K562 (cell line): ENCODE results near the gene ABHD16A. TPM values are rescaled to one million over a fixed set of nuclear protein-coding genes. Genes with fewer than 3 reads are reported as not detected.
A peak's percentile ranks its signal among the peaks of the same experiment; 100 is the strongest.

Experiments
- ARNT ChIP-seq, 2 experiments: fragments of 450-650 bp; IDR thresholded peaks; 2 replicates each; pipeline ENCODE4 v1.6.1; 2016; ENCODE audit warnings: mild to moderate bottlenecking in 1 of 2
- BCL6 ChIP-seq: fragments of 250-450 bp; sonication (Bioruptor Pico); IDR thresholded peaks from 2 replicates; pipeline ENCODE4 v1.4.0; 2020
- BCOR ChIP-seq: fragments of 450-650 bp; IDR thresholded peaks from 2 replicates; pipeline ENCODE4 v1.6.1; 2016
- CEBPB ChIP-seq: fragments of 450-650 bp; IDR thresholded peaks from 2 replicates; pipeline ENCODE4 v1.6.1; 2016; ENCODE audit warnings: missing genetic modification characterization, missing compliant biosample characterization
- EWSR1 ChIP-seq: fragments of 450-650 bp; IDR thresholded peaks from 2 replicates; pipeline ENCODE4 v1.6.1; 2018; ENCODE audit warnings: borderline replicate concordance, mild to moderate bottlenecking, low read depth, moderate library complexity; ENCODE audit not compliant: partially characterized antibody
- FIP1L1 ChIP-seq: fragments of 200-400 bp; formaldehyde crosslinking; IDR thresholded peaks from 2 replicates; pipeline ENCODE4 v1.6.1; 2018; ENCODE audit warnings: mild to moderate bottlenecking, low read depth, low read length; ENCODE audit not compliant: poor library complexity, severe bottlenecking
- HDAC1 ChIP-seq, 2 experiments: fragments of 450-650 bp; IDR thresholded peaks; 2 replicates each; pipeline ENCODE4 v1.6.1; 2016 to 2017; ENCODE audit warnings: inconsistent platforms in 1 of 2, mild to moderate bottlenecking in 1 of 2, moderate library complexity in 1 of 2
- HOMEZ ChIP-seq: fragments of 250-450 bp; sonication (Bioruptor Pico); IDR thresholded peaks from 2 replicates; pipeline ENCODE4 v1.4.0; 2020; ENCODE audit warnings: mild to moderate bottlenecking, moderate library complexity
- ID3 ChIP-seq, 2 experiments: fragments of 250-450 bp in 1 of 2; fragments of 450-650 bp in 1 of 2; sonication (Bioruptor Pico) in 1 of 2; IDR thresholded peaks; 2 replicates each; pipeline versions ENCODE4 v1.6.1 to v1.8.0; 2016 to 2021; ENCODE audit warnings: mild to moderate bottlenecking in 2 of 2, moderate library complexity in 2 of 2, missing compliant biosample characterization in 1 of 2, missing genetic modification characterization in 1 of 2
- MEIS2 ChIP-seq: fragments of 450-650 bp; IDR thresholded peaks from 2 replicates; pipeline ENCODE4 v1.6.1; 2014; ENCODE audit warnings: mild to moderate bottlenecking; ENCODE audit not compliant: partially characterized antibody
- MYNN ChIP-seq, 2 experiments: sonication (generic); formaldehyde crosslinking in 1 of 2; IDR thresholded peaks; 2 replicates each; pipeline versions ENCODE4 v1.5.0 to v1.6.1; 2016 to 2020; ENCODE audit warnings: antibody characterized with exemption in 1 of 2, missing genetic modification reagents in 1 of 2
- NEUROD1 ChIP-seq: fragments of 150-350 bp; IDR thresholded peaks from 2 replicates; pipeline ENCODE4 v1.6.1; 2014; ENCODE audit warnings: borderline replicate concordance, low read length, low read depth; ENCODE audit not compliant: partially characterized antibody
- NKRF ChIP-seq: fragments of 450-650 bp; IDR thresholded peaks from 2 replicates; pipeline ENCODE4 v1.6.1; 2016; ENCODE audit warnings: borderline replicate concordance
- PKNOX1 ChIP-seq: fragments of 450-650 bp; IDR thresholded peaks from 2 replicates; pipeline ENCODE4 v1.6.1; 2016
- RBM22 ChIP-seq: fragments of 200-400 bp; formaldehyde crosslinking; IDR thresholded peaks from 2 replicates; pipeline ENCODE4 v1.6.1; 2018; ENCODE audit warnings: low read length, low read depth; ENCODE audit not compliant: poor library complexity, severe bottlenecking
- STAT5B ChIP-seq: fragments of 250-450 bp; sonication (Bioruptor Pico); IDR thresholded peaks from 2 replicates; pipeline ENCODE4 v1.8.0; 2021; ENCODE audit warnings: mild to moderate bottlenecking, inconsistent platforms
- TCF15 ChIP-seq: fragments of 250-450 bp; sonication (Bioruptor Pico); IDR thresholded peaks from 2 replicates; pipeline ENCODE4 v1.8.0; 2022; ENCODE audit warnings: moderate library complexity, mild to moderate bottlenecking, inconsistent platforms
- TCF3 ChIP-seq: sonication (generic); formaldehyde crosslinking; IDR thresholded peaks from 2 replicates; pipeline ENCODE4 v1.4.0; 2020; ENCODE audit warnings: mild to moderate bottlenecking, missing genetic modification reagents
- THRAP3 ChIP-seq: fragments of 450-650 bp; IDR thresholded peaks from 2 replicates; pipeline ENCODE4 v1.6.1; 2016; ENCODE audit warnings: mild to moderate bottlenecking, inconsistent platforms, borderline replicate concordance
- ZFX ChIP-seq: sonication (generic); formaldehyde crosslinking; IDR thresholded peaks from 2 replicates; pipeline ENCODE4 v1.8.0; 2022; ENCODE audit warnings: mild to moderate bottlenecking, missing genetic modification reagents, moderate library complexity
- ZNF311 ChIP-seq: fragments of 250-450 bp; sonication (Bioruptor Pico); IDR thresholded peaks from 2 replicates; pipeline ENCODE4 v1.4.0; 2020; ENCODE audit warnings: mild to moderate bottlenecking, moderate library complexity
- ZNF354B ChIP-seq: fragments of 250-450 bp; sonication (Bioruptor Pico); IDR thresholded peaks from 2 replicates; pipeline ENCODE4 v1.4.0; 2020
- polyA plus RNA-seq, 8 experiments: library from polyadenylated mRNA; depleted of rRNA in 4 of 8; stranded (reverse) in 5 of 8; unstranded in 3 of 8; fragments of >200 nt; fragmentation: Nextera tagmentation in 2 of 8; fragmentation: Illumina TruSeq in 1 of 8; extraction: Ambion mirVana in 2 of 8; extraction: Trizol in 1 of 8; gene quantifications; 2 replicates each; pipeline versions ENCODE4 v1.2.1 to v1.2.3, GENCODE V29; 2011 to 2014; ENCODE audit warnings: inconsistent platforms in 1 of 8, missing spikeins in 1 of 8
- total RNA-seq, 7 experiments: library from RNA; depleted of rRNA in 6 of 7; stranded (reverse); fragments of >200 nt in 6 of 7; fragmentation: Illumina TruSeq in 2 of 7; extraction: Trizol in 2 of 7; gene quantifications; 2 replicates each; pipeline versions ENCODE4 v1.2.1 to v1.2.3, GENCODE V29; 2011 to 2021; ENCODE audit warnings: low replicate concordance in 1 of 7

Gene ABHD16A
- total and polyA plus RNA-seq, 9 of the 15 experiments (the other 6 are each of a cell fraction or from before 2014, with no cell fraction given): 25.8 to 120 (median 81.6) TPM

GRCh38 chr6:31663961-31664789 is 38.9 kb downstream of the ABHD16A start (continued):
- TF ChIP-seq NEUROD1: peak; percentile 90
- no peak for TF ChIP-seq FIP1L1
- no peak; the same call in 1 of the 2 replicates for TF ChIP-seq BCL6 (CRISPR knock-in tag)
- 0 out of 2 replicates have a peak, but pooled peaks have one; percentile 16 for TF ChIP-seq PKNOX1
- TF ChIP-seq EWSR1: no peak
- TF ChIP-seq TCF3 (CRISPR knock-in tag): no peak; the same call in 1 of the 2 replicates
- no peak for TF ChIP-seq ZFX (CRISPR knock-in tag)
- 0 out of 2 replicates have a peak, but pooled peaks have one; percentile 70 for TF ChIP-seq TCF15 (CRISPR knock-in tag)
- peak; percentile 38 for TF ChIP-seq NKRF
- peak; percentile 29 to 66; a peak in 1 of 4 replicates for TF ChIP-seq ARNT (IDR thresholded peaks at IDR 0.05)
- no peak for TF ChIP-seq CEBPB
- TF ChIP-seq HDAC1 (IDR thresholded peaks at IDR 0.05): peak in 1 of 2 experiments; percentile 85; a peak in 2 of 4 replicates
- TF ChIP-seq HOMEZ (CRISPR knock-in tag): no peak
- no peak; the same call in 1 of the 2 replicates for TF ChIP-seq ZNF311 (CRISPR knock-in tag)
- TF ChIP-seq THRAP3: no peak
- peak; percentile 57; the same call in 1 of the 2 replicates for TF ChIP-seq MYNN (IDR thresholded peaks at IDR 0.05)
- no peak for TF ChIP-seq MYNN (CRISPR knock-in tag; IDR thresholded peaks at IDR 0.05)
- peak; percentile 45 for TF ChIP-seq RBM22
- peak; percentile 4; the same call in 1 of the 2 replicates for TF ChIP-seq BCOR
- TF ChIP-seq STAT5B (CRISPR knock-in tag): no peak
- TF ChIP-seq MEIS2: no peak
- TF ChIP-seq ID3 (CRISPR knock-in tag; IDR thresholded peaks at IDR 0.05): no peak
- no peak for TF ChIP-seq ID3 (tag; IDR thresholded peaks at IDR 0.05)
- TF ChIP-seq ZNF354B (CRISPR knock-in tag): 0 out of 2 replicates have a peak, but pooled peaks have one; percentile 1
